ENCODE results near the gene NFE2.

The NFE2 gene

GRCh38 chr12:54300732-54301427, at the start of gene NFE2:
TSS of gene NFE2 (minus strand) at chr12:54301015. CDS start at chr12:54295248, 5,767 bp downstream.
- H3K9me3 Mint-ChIP-seq, result no peaks in the 10 kb centered on the region
- no peaks in the 10 kb centered on the region for H3K36me3 Mint-ChIP-seq
- H3K27me3 Mint-ChIP-seq, result peaks cover 65% of the 10 kb centered on the region
- H3K4me1 Mint-ChIP-seq, result peaks cover 51% of the 10 kb centered on the region
- no peak within 1 kb of the TSS for H3K27ac Mint-ChIP-seq
- peak; percentile 53 for ATAC-seq
- peak within 1 kb of the TSS; percentile 53 for H3K4me3 Mint-ChIP-seq

- no peak overlapping the region for H3K27ac Mint-ChIP-seq
- H3K4me3 Mint-ChIP-seq, result no peak overlapping the region
- H3K4me1 Mint-ChIP-seq, result peaks cover 17% of the 10 kb centered on the region
- H3K36me3 Mint-ChIP-seq, result peaks cover 57% of the 10 kb centered on the region
- no peaks in the 10 kb centered on the region for H3K27me3 Mint-ChIP-seq
- H3K9me3 Mint-ChIP-seq, result no peaks in the 10 kb centered on the region
- ATAC-seq, result no peak
These were observed 48.9 kb upstream of the NFE2 start for GRCh38 chr12:54349679-54350078.

- H3K36me3 Mint-ChIP-seq, result peaks cover 57% of the 10 kb centered on the region
- H3K4me3 Mint-ChIP-seq, result no peak overlapping the region
- peaks cover 17% of the 10 kb centered on the region for H3K4me1 Mint-ChIP-seq
- H3K27ac Mint-ChIP-seq, result no peak overlapping the region
- H3K9me3 Mint-ChIP-seq, result no peaks in the 10 kb centered on the region
- ATAC-seq, result no peak
- no peaks in the 10 kb centered on the region for H3K27me3 Mint-ChIP-seq
These were observed 48.2 kb upstream of the NFE2 start for GRCh38 chr12:54349036-54349435.

GRCh38 chr12:54341378-54342300, 40.8 kb upstream of the NFE2 start:
- H3K4me1 Mint-ChIP-seq, result peaks cover under 1% of the 10 kb centered on the region
- ATAC-seq, result no peak
- peaks cover 44% of the 10 kb centered on the region for H3K36me3 Mint-ChIP-seq
- H3K27ac Mint-ChIP-seq, result no peak overlapping the region
- no peaks in the 10 kb centered on the region for H3K27me3 Mint-ChIP-seq
- H3K4me3 Mint-ChIP-seq, result no peak overlapping the region
- H3K9me3 Mint-ChIP-seq, result no peaks in the 10 kb centered on the region

- Mint-ChIP-seq H3K27ac (no peak overlapping the region), H3K36me3 (peaks cover 42% of the 10 kb centered on the region), H3K4me3 (no peak overlapping the region), H3K4me1 (peaks cover 9% of the 10 kb centered on the region), H3K27me3 (no peaks in the 10 kb centered on the region), H3K9me3 (no peaks in the 10 kb centered on the region)
- no peak for ATAC-seq
These were observed 40.0 kb upstream of the NFE2 start for GRCh38 chr12:54340846-54341245.

GRCh38 chr12:54338698-54339296, 38.0 kb upstream of the NFE2 start:
- no peak overlapping the region for H3K4me3 Mint-ChIP-seq
- no peaks in the 10 kb centered on the region for H3K27me3 Mint-ChIP-seq
- no peak overlapping the region for H3K27ac Mint-ChIP-seq
- peaks cover 10% of the 10 kb centered on the region for H3K4me1 Mint-ChIP-seq
- H3K36me3 Mint-ChIP-seq, result peaks cover 31% of the 10 kb centered on the region
- H3K9me3 Mint-ChIP-seq, result no peaks in the 10 kb centered on the region
- no peak for ATAC-seq

GRCh38 chr12:54337854-54338650, 37.2 kb upstream of the NFE2 start:
- Mint-ChIP-seq H3K9me3 (no peaks in the 10 kb centered on the region), H3K27me3 (no peaks in the 10 kb centered on the region), H3K4me3 (no peak overlapping the region), H3K36me3 (peaks cover 25% of the 10 kb centered on the region), H3K4me1 (peaks cover 10% of the 10 kb centered on the region), H3K27ac (no peak overlapping the region)
- no peak for ATAC-seq

GRCh38 chr12:54337280-54337842, 36.5 kb upstream of the NFE2 start:
- no peak for ATAC-seq
- Mint-ChIP-seq H3K36me3 (peaks cover 18% of the 10 kb centered on the region), H3K27me3 (no peaks in the 10 kb centered on the region), H3K4me3 (no peak overlapping the region), H3K4me1 (peaks cover 10% of the 10 kb centered on the region), H3K9me3 (no peaks in the 10 kb centered on the region), H3K27ac (no peak overlapping the region)

- Mint-ChIP-seq H3K27ac (no peak overlapping the region), H3K4me3 (no peak overlapping the region), H3K36me3 (peaks cover 5% of the 10 kb centered on the region), H3K27me3 (no peaks in the 10 kb centered on the region), H3K4me1 (peaks cover 33% of the 10 kb centered on the region), H3K9me3 (no peaks in the 10 kb centered on the region)
- ATAC-seq, result no peak
These were observed 32.7 kb upstream of the NFE2 start for GRCh38 chr12:54333420-54334034.

- ATAC-seq, result no peak
- peaks cover 34% of the 10 kb centered on the region for H3K4me1 Mint-ChIP-seq
- H3K9me3 Mint-ChIP-seq, result no peaks in the 10 kb centered on the region
- peaks cover 5% of the 10 kb centered on the region for H3K36me3 Mint-ChIP-seq
- no peak overlapping the region for H3K4me3 Mint-ChIP-seq
- no peaks in the 10 kb centered on the region for H3K27me3 Mint-ChIP-seq
- H3K27ac Mint-ChIP-seq, result no peak overlapping the region
These were observed 30.6 kb upstream of the NFE2 start for GRCh38 chr12:54331461-54331860.

- no peak overlapping the region for H3K27ac Mint-ChIP-seq
- H3K27me3 Mint-ChIP-seq, result no peaks in the 10 kb centered on the region
- no peak for ATAC-seq
- peaks cover 5% of the 10 kb centered on the region for H3K36me3 Mint-ChIP-seq
- H3K4me1 Mint-ChIP-seq, result peaks cover 36% of the 10 kb centered on the region
- no peak overlapping the region for H3K4me3 Mint-ChIP-seq
- H3K9me3 Mint-ChIP-seq, result no peaks in the 10 kb centered on the region
These were observed 29.6 kb upstream of the NFE2 start for GRCh38 chr12:54330442-54330841.

GRCh38 chr12:54329759-54330158, 28.9 kb upstream of the NFE2 start:
- Mint-ChIP-seq H3K4me1 (peaks cover 41% of the 10 kb centered on the region), H3K27me3 (no peaks in the 10 kb centered on the region), H3K4me3 (no peak overlapping the region), H3K9me3 (no peaks in the 10 kb centered on the region), H3K36me3 (peaks cover 5% of the 10 kb centered on the region), H3K27ac (no peak overlapping the region)
- no peak for ATAC-seq

- H3K4me1 Mint-ChIP-seq, result peaks cover 47% of the 10 kb centered on the region
- no peak overlapping the region for H3K4me3 Mint-ChIP-seq
- no peak for ATAC-seq
- peak overlapping the region; percentile 37 for H3K27ac Mint-ChIP-seq
- peaks cover 5% of the 10 kb centered on the region for H3K36me3 Mint-ChIP-seq
- no peaks in the 10 kb centered on the region for H3K27me3 Mint-ChIP-seq
- H3K9me3 Mint-ChIP-seq, result no peaks in the 10 kb centered on the region
These were observed 28.0 kb upstream of the NFE2 start for GRCh38 chr12:54328595-54329337.

Data from stimulated activated memory B cell treated with anti-CD40 and anti-IgM and Interleukin-4, amounts not matched to agents 10 μg/mL and 1 μg/mL and 100 μg/mL, for 72 hours (primary cell).